Loucy (cell line): ENCODE data around the gene ATN1.

Experiments used
- H2AFZ ChIP-seq: fragments of 200-600 bp; sonication (generic); 2 replicates; pipeline ENCODE4 v1.6.0; 2016; ENCODE audit warnings: antibody characterized with exemption, mild to moderate bottlenecking, low read length, moderate library complexity
- H3F3A ChIP-seq: fragments of 200-600 bp; 2 replicates; pipeline ENCODE4 v1.6.0; 2016; ENCODE audit warnings: antibody characterized with exemption, low read depth, mild to moderate bottlenecking
- H3K27me3 ChIP-seq: fragments of 200-600 bp; sonication (generic); 2 replicates; pipeline ENCODE4 v1.6.1; 2014; ENCODE audit warnings: low read length, mild to moderate bottlenecking; ENCODE audit not compliant: insufficient read depth, poor library complexity, severe bottlenecking
- H3K36me3 ChIP-seq: fragments of 200-600 bp; sonication (generic); 2 replicates; pipeline ENCODE4 v1.6.1; 2016; ENCODE audit warnings: low read length; ENCODE audit not compliant: insufficient read depth
- H3K4me1 ChIP-seq: fragments of 200-600 bp; sonication (generic); 2 replicates; pipeline ENCODE4 v1.5.1; 2014; ENCODE audit warnings: low read length, mild to moderate bottlenecking; ENCODE audit not compliant: insufficient read depth, poor library complexity, severe bottlenecking
- H3K4me2 ChIP-seq: fragments of 200-600 bp; sonication (generic); 2 replicates; pipeline ENCODE4 v1.6.0; 2014; ENCODE audit warnings: antibody characterized with exemption, low read length, low read depth, mild to moderate bottlenecking; ENCODE audit not compliant: poor library complexity, severe bottlenecking
- H3K4me3 ChIP-seq: fragments of 200-600 bp; sonication (generic); 2 replicates; pipeline ENCODE4 v1.5.1; 2014; ENCODE audit warnings: low read length, mild to moderate bottlenecking, mixed read lengths; ENCODE audit not compliant: poor library complexity, severe bottlenecking
- H3K79me2 ChIP-seq: fragments of 200-600 bp; sonication (generic); 2 replicates; pipeline ENCODE4 v1.6.1; 2014; ENCODE audit warnings: low read length; ENCODE audit not compliant: insufficient read depth
- H3K9ac ChIP-seq: fragments of 200-600 bp; sonication (generic); 2 replicates; pipeline ENCODE4 v1.6.0; 2014; ENCODE audit warnings: mild to moderate bottlenecking, low read depth, low read length, moderate library complexity; ENCODE audit not compliant: poor library complexity, severe bottlenecking
- H3K9me2 ChIP-seq: fragments of 200-600 bp; sonication (generic); replicated peaks from 2 replicates; pipeline ENCODE4 v1.6.1; 2016; ENCODE audit warnings: low read depth, low read length, mixed read lengths
- H3K9me3 ChIP-seq: fragments of 200-600 bp; sonication (generic); 2 replicates; pipeline ENCODE4 v1.6.1; 2014; ENCODE audit warnings: mild to moderate bottlenecking, antibody characterized with exemption, low read length, low read depth; ENCODE audit not compliant: insufficient read depth
- H4K20me1 ChIP-seq: fragments of 200-600 bp; sonication (generic); 2 replicates; pipeline ENCODE4 v1.6.0; 2014; ENCODE audit warnings: antibody characterized with exemption, low read length, mild to moderate bottlenecking; ENCODE audit not compliant: insufficient read depth, poor library complexity, severe bottlenecking
- EZH2phosphoT487 ChIP-seq: fragments of 200-600 bp; IDR thresholded peaks from 2 replicates; pipeline ENCODE4 v1.6.1; 2018; ENCODE audit warnings: antibody characterized with exemption, mild to moderate bottlenecking, moderate library complexity, borderline replicate concordance
- TF ChIP-seq, protein P1 (sequence below): fragments of 200-600 bp; sonication (generic); conservative IDR thresholded peaks from 2 replicates; pipeline ENCODE4 v1.5.1; 2014; ENCODE audit warnings: mild to moderate bottlenecking, antibody characterized with exemption, low read length

Gene ATN1

DNA sequence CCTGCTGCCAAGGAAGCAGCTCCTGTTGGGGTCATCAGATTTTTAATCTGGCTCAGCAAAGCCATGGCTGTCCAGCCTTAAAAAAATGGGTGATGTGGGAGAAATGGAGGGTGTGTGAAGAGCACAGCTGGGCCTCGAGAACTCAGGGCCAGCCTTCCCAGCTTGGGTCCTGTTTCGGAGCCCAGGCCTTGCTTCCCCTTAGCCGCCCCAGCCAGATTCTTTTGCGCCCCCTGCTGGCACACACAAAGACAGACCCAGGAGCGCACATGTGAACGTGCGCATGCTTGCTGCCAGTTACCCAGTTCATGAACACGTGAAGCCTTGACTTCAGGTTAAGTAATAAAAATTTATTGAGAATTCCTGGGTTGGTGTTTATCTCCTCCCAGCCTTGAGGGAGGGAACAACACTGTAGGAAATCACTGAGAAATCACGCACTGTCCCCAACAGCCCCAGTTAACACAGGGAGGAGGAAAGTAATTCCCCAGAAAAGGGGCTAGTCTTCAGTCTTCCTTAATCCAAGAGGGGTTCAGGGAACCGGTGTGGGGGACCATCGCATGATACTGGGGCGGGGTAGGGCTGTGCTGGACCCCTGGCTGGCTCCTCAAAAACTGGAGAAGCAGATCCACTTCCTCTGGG is 37.4 kb downstream of the ATN1 start:
- peaks cover 17% of the 10 kb centered on the region for H4K20me1 ChIP-seq
- TF ChIP-seq, protein P1, sequence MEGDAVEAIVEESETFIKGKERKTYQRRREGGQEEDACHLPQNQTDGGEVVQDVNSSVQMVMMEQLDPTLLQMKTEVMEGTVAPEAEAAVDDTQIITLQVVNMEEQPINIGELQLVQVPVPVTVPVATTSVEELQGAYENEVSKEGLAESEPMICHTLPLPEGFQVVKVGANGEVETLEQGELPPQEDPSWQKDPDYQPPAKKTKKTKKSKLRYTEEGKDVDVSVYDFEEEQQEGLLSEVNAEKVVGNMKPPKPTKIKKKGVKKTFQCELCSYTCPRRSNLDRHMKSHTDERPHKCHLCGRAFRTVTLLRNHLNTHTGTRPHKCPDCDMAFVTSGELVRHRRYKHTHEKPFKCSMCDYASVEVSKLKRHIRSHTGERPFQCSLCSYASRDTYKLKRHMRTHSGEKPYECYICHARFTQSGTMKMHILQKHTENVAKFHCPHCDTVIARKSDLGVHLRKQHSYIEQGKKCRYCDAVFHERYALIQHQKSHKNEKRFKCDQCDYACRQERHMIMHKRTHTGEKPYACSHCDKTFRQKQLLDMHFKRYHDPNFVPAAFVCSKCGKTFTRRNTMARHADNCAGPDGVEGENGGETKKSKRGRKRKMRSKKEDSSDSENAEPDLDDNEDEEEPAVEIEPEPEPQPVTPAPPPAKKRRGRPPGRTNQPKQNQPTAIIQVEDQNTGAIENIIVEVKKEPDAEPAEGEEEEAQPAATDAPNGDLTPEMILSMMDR, result peak; percentile 95
- TF ChIP-seq EZH2phosphoT487, result no peak
- H2AFZ ChIP-seq, result no peak overlapping the region
- no peaks in the 10 kb centered on the region for H3K9me3 ChIP-seq
- H3K4me2 ChIP-seq, result no peak overlapping the region
- no peak overlapping the region for H3K4me3 ChIP-seq
- peaks cover 30% of the 10 kb centered on the region; the same call in 1 of the 2 replicates for H3K36me3 ChIP-seq
- no peaks in the 10 kb centered on the region for H3K9me2 ChIP-seq
- peaks cover 44% of the 10 kb centered on the region for H3K4me1 ChIP-seq
- H3F3A ChIP-seq, result peaks cover 13% of the 10 kb centered on the region
- no peaks in the 10 kb centered on the region for H3K27me3 ChIP-seq
- H3K79me2 ChIP-seq, result peaks cover 38% of the 10 kb centered on the region
- H3K9ac ChIP-seq, result peak overlapping the region; percentile 36

DNA sequence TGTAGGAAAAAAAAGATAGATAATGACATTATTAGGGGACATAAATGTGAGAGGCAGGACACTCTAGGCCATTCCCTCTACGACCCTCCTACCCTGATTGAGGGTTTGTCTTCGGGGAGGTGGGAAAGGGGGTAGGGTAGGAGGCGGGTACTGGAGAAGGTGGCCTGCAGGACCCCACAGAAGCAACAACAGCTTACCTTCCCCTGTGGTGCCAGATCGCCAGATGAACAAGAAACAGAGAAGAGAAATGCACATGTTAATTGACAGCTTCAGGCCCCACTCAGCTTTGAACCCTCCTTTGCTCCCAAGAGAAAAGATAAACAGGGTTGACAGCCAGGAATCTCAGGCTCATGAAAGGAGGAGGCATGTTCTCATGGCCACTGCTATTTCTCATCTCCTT is 38.0 kb downstream of the ATN1 start:
- TF ChIP-seq, protein P1, result no peak
- no peak for TF ChIP-seq EZH2phosphoT487
- Histone ChIP-seq H3K79me2 (peaks cover 36% of the 10 kb centered on the region), H3K9me3 (no peaks in the 10 kb centered on the region), H3K9ac (no peak overlapping the region), H3K4me3 (no peak overlapping the region), H3K9me2 (no peaks in the 10 kb centered on the region), H4K20me1 (peaks cover 17% of the 10 kb centered on the region), H3K4me2 (no peak overlapping the region), H3K4me1 (peaks cover 39% of the 10 kb centered on the region), H3K36me3 (peaks cover 30% of the 10 kb centered on the region; the same call in 1 of the 2 replicates), H2AFZ (no peak overlapping the region), H3F3A (peaks cover 13% of the 10 kb centered on the region), H3K27me3 (no peaks in the 10 kb centered on the region)

DNA sequence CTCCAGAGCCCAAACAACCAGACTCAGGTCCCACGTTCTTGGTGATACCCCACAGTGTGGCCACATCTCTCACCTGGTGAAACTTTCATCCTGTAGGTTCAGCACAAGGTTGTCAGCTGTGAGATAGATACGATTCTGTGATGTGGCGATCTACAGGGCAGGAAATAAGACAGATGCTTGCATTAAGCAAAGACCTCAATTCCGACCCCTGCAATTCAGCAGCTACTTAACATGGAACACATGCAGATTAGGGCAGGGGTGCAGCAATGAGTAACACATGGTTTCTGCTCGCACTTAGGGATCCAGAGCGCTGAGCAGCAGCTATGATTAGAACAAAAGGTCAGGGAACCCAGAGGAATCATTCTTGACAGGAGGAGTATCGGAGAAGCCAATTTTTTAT is 38.6 kb downstream of the ATN1 start:
- peaks cover 13% of the 10 kb centered on the region for H3F3A ChIP-seq
- peaks cover 42% of the 10 kb centered on the region for H3K79me2 ChIP-seq
- no peak overlapping the region for H3K4me3 ChIP-seq
- no peak overlapping the region for H2AFZ ChIP-seq
- H3K9ac ChIP-seq, result no peak overlapping the region
- peaks cover 30% of the 10 kb centered on the region; the same call in 1 of the 2 replicates for H3K36me3 ChIP-seq
- H4K20me1 ChIP-seq, result peaks cover 17% of the 10 kb centered on the region
- H3K9me2 ChIP-seq, result no peaks in the 10 kb centered on the region
- H3K9me3 ChIP-seq, result no peaks in the 10 kb centered on the region
- H3K27me3 ChIP-seq, result no peaks in the 10 kb centered on the region
- no peak overlapping the region for H3K4me2 ChIP-seq
- TF ChIP-seq, protein P1, result no peak
- no peak for TF ChIP-seq EZH2phosphoT487
- peaks cover 32% of the 10 kb centered on the region for H3K4me1 ChIP-seq
